EH (cell line): ENCODE data around the gene ZIM2.

Experiments used
- DNase-seq: peaks from one replicate; pipeline ENCODE4 v3.0.0-alpha.2; 2015; ENCODE audit warnings: low read depth

The ZIM2 gene

GRCh38 chr19:56838909-56839651, 1.4 kb downstream of the ZIM2 start:
- peak; percentile 0 for DNase-seq

GRCh38 chr19:56838024-56838908, 2.3 kb downstream of the ZIM2 start:
- no peak for DNase-seq

- no peak for DNase-seq
Observed at GRCh38 chr19:56837492-56838023, 3.0 kb downstream of the ZIM2 start.

GRCh38 chr19:56837004-56837403, 3.5 kb downstream of the ZIM2 start:
- DNase-seq, result no peak

GRCh38 chr19:56836059-56836458, 4.5 kb downstream of the ZIM2 start:
- no peak for DNase-seq

- no peak for DNase-seq
Observed at GRCh38 chr19:56835401-56835800, 5.1 kb downstream of the ZIM2 start.

GRCh38 chr19:56834564-56835375, 5.8 kb downstream of the ZIM2 start:
- no peak for DNase-seq

- no peak for DNase-seq
Observed at GRCh38 chr19:56832352-56832928, 8.1 kb downstream of the ZIM2 start.

- DNase-seq, result no peak
Observed at GRCh38 chr19:56831255-56831654, 9.3 kb downstream of the ZIM2 start.

GRCh38 chr19:56829596-56829995, 10.9 kb downstream of the ZIM2 start:
- no peak for DNase-seq

- DNase-seq, result no peak
Observed at GRCh38 chr19:56827708-56828107, 12.8 kb downstream of the ZIM2 start.

- no peak for DNase-seq
Observed at GRCh38 chr19:56823956-56824355, 16.6 kb downstream of the ZIM2 start.

GRCh38 chr19:56823417-56823816, 17.1 kb downstream of the ZIM2 start:
- no peak for DNase-seq

GRCh38 chr19:56822755-56823154, 17.8 kb downstream of the ZIM2 start:
- no peak for DNase-seq

GRCh38 chr19:56821675-56822074, 18.9 kb downstream of the ZIM2 start:
- DNase-seq, result no peak

- DNase-seq, result no peak
Observed at GRCh38 chr19:56821209-56821608, 19.3 kb downstream of the ZIM2 start.

GRCh38 chr19:56819166-56819565, 21.4 kb downstream of the ZIM2 start:
- DNase-seq, result no peak

GRCh38 chr19:56814656-56815055, 25.9 kb downstream of the ZIM2 start:
- no peak for DNase-seq

- DNase-seq, result no peak
Observed at GRCh38 chr19:56813531-56813930, 27.0 kb downstream of the ZIM2 start.

GRCh38 chr19:56811480-56811879, 29.0 kb downstream of the ZIM2 start:
- no peak for DNase-seq

GRCh38 chr19:56810260-56810659, 30.3 kb downstream of the ZIM2 start:
- no peak for DNase-seq
